T-helper 2 cell (primary cell): ENCODE measurements around the gene CAPN8.

Experiments used
- DNase-seq, 5 experiments: peaks; one replicate each; pipeline versions ENCODE4 v3.0.0 to v3.0.0-alpha.2; 2012 to 2022

The CAPN8 gene

DNA sequence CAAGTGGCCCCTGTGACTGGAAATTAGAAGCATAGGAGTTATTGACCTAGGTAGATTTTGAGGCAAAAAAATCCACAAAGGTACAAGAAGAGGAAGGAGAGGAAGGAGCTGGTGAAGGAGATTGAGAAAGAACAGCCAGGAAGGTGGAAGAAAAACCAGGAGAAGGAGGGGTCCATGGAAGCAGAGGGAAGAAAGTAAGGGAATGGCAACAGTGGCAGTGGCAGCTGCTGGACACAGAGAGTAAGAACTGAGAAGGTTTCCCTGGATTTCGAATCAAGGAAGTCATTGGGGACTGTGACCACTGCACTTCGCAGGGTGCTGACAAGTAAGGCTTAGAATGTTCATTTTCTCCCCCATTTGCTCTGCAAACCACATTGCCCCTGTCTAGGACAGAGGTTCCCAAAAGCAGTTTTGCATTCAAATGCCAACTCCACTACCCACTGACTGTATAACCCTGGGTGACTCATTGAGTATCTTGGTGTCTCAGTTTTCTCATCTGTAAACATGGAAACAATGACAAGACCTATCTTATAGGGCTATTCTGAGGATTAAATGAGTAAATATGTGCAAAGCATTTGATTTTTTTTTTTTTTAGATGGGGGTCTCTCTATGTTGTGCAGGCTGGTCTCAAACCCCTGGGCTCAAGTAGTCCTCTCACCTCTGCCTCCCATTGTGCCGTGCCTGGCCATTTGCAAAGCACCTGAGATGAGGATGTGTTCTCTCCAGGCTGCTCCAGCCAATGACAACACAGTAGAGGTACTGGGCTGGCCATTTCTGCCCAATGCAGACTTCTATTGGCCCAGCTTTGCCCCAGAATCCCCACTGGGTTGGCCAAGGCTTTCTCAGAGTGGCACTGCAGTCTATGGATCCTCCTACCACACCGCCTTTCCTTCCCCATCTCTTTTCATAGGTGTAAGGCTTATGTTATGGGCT lies 37.5 kb upstream of the CAPN8 start:
- no peak for DNase-seq

DNA sequence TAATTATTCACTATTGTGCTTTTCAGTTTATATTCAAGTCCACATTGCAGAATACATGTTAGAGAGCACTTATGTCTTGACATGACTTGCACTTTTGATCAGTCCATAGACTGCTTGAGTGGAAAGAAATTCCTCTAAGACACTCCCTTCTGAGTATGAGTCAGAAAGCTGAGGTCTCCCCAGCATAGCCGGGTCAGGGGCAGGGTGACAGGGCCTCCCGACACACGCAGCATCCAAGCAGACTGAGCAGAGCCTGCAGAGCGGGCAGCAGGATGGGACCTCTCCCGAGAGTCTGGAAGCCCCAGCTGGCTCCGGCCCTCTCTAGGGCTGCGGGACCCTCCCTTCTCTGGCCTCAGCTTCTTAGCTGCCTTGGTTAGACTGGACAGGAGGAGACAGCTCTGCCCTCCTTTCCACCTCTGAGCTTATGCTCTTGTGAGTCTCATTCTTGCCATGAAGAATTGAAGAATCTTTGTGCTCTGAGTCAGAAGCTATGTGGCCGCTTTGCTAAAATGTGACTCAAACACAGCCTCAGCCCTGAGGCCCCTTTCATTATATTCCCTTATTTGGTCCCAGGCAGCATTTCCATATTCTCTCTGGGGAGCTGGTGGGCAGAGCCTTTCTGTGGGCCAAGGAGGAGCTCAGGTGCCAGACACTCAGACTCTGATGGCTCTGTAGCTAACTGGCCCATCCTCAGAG lies 35.6 kb upstream of the CAPN8 start:
- no peak for DNase-seq

DNA sequence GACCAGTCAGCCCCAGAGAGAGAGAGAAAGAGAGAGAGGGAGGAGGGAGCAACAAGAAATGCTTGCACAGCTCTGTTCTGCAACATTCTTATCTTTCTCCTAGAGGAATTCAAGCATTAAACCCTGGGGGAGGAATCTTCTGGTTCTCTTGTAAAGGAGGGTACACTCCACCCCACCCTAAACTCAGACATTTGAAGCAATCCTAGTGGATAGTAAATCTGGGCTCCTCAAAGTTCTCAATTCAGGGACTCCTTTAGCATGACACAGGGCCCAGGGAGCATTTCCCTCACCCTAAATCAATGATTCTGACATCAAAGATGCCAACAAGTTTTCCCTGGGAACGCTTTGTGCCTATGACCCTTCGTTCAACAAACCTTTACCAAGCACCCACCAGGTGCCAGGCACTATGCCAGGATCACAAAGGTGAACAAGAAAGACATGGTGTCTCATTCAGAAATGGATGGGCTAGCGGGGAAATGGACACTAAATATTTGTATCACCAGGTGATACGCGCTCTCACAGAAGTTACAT lies 35.0 kb upstream of the CAPN8 start:
- no peak for DNase-seq

DNA sequence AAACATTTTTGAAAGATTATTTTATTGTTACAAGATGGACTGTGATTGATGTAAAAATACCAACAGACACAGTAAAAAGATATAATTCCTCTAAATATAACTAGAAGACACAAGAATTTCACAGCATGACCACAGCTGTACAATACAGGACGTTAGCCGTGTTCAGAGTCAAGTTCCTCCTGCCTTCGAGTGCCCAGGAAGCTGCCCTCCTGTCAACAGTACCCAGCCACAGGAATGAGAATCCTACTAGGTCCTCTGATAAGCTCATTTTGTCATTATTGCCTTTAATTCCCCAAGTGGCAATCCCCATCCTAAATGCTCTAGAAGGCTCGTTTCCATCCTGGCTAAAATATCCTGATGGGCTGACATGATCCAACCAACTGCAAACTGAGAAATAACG lies 30.4 kb upstream of the CAPN8 start:
- no peak for DNase-seq

DNA sequence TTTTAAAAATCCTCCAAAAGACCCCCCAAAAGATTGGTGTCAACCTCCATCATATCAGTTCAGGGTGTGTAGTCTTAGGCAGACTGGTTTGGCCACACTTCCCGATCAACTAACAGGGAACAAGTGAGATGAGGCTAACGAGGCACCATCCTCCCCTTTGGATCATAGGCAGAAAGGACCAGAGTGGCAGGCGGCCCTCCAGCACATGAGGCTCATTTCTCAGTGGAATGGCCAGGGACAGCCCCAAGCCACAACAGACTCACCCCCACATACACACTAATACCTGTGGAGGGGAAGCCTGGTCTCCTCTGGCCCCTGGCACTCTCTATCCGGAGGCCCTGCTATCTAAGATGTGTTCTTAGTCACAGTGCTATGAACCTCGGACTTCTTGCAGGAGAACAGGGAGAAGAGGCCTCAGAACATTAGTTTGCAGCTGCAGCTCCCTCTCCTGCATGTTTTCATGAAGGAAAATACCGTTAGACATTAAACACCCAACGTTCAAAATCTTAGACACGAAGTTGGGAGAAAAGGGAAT lies 29.6 kb upstream of the CAPN8 start:
- no peak for DNase-seq

DNA sequence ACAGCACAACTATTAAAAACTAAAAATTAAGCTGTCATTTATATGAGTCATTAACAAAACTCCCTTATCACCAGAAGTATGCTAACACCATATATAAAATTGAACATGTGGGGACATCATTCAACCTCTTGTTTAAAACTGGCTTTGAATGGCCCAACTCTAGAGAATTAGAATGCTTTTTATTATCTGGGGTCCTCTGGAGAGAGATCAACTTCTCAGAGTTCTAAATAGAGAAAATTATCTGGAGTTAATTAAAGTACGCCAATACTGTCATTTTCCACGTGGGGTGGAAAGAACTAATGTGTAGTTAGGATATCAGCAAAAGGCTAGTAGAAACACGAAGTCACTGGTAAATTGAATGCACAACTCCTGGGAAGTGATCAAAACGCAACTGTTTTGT lies 25.6 kb upstream of the CAPN8 start:
- no peak for DNase-seq

DNA sequence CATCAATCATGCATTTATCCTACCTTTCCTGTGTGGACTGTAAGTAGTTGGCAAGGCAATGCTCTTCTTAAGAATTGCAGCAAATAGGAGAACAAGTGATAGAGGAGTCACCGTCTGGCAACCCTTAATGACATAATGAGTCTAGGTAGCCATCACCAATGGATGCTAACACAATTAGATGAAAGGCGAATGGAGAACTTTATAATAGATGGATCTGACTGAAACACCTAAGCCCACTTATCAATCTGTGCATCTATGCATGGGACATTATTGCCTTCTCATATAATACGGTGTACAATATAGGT lies 18.9 kb upstream of the CAPN8 start:
- DNase-seq: no peak

DNA sequence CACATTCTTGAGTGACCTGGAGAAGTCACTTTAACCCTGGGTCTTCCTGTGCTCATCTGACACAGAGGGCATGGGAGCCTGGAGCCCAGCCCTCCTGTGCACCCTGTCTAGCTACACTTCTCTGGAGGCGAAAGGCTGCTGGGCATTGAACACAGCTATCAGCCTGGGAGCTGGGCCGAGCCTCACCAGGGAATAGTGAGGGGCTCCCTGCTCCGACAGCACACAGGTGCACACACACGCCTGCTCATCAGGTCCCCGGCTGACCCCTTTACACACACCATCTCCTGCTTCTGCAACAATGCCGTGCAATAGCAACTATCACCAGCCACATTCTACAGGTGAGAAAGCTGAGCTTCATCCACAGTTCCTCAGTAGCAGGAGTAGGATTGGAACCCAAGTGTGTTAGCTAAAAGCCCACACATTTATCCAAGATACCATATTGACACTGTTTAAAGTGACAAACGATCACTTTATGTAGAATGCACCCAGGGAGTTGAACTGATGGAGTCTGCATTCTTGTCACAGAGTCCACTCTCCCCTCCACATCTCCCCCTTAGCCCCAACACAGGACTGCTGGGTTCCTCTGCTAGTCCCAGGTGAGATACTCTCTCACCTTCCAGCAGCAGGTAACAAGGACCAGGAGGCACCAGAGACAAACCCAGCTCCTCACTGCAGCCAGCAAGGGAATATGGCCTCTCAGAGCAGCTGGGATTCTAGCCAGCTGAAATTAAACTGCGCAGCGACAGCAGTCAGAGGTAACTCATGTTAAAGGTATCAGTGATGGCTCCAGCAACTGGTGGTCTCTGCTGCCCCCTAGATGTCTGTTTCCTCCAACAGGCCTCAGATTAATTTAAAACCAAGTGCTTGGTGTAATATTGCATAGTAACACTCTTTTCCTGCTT lies 18.3 kb upstream of the CAPN8 start:
- DNase-seq: peak in 4 of 5 experiments; percentile 20 to 37 (median 31)

DNA sequence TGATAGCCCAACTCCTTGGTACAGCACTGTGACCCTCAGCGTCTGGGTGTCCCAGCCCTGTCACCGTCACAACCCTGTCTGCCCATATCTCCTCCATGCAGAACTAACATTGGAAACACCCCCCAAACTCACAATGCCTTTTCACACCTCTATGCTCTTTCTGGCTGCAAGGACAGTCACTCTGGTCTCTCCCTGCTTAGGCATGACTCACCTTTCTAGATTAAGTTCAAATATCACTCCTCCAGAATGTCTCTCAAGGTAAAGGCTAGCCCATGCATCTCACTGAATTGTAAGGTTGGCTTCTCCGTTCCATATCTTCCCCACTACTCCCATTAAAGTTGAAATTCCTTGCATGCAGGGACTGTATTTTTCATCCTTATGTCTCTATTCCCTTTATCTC lies 17.0 kb upstream of the CAPN8 start:
- DNase-seq: no peak

DNA sequence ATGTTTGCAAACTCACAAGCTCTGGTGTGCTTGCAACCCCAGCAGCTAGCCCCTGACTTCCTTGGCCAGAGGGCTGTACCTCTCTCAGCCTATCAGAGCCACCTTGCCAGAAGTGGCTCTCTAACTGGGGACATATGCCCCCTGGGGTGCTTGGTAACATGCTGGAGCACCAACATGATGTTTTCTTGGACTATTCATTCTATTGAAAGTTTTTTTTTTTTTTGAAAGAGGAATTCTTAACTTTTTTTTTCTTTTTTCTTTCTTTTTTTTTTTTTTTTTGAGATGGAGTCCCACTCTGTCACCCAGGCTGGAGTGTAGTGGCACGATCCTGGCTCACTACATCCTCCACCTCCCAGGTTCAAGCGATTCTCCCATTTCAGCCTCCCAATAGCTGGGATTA lies 14.7 kb upstream of the CAPN8 start:
- DNase-seq: no peak

DNA sequence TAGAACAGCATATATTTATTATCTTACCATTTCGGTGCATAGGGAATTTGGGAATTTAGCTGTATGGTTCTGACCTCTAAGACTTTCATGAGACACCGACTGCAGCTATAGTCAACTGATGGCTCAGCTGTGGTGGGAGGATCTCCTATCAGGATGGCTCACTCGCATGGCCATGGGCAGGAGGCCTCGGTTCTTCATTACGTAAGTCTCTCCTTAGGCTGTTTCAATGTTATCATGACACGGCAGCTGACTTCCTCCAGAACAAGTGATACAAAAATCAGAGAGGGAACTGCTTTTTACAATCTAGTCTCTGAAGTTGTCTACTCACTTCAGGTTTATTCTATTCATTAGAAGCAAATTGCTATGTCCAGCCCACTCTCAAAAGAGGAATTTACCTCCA lies 13.3 kb upstream of the CAPN8 start:
- no peak for DNase-seq

DNA sequence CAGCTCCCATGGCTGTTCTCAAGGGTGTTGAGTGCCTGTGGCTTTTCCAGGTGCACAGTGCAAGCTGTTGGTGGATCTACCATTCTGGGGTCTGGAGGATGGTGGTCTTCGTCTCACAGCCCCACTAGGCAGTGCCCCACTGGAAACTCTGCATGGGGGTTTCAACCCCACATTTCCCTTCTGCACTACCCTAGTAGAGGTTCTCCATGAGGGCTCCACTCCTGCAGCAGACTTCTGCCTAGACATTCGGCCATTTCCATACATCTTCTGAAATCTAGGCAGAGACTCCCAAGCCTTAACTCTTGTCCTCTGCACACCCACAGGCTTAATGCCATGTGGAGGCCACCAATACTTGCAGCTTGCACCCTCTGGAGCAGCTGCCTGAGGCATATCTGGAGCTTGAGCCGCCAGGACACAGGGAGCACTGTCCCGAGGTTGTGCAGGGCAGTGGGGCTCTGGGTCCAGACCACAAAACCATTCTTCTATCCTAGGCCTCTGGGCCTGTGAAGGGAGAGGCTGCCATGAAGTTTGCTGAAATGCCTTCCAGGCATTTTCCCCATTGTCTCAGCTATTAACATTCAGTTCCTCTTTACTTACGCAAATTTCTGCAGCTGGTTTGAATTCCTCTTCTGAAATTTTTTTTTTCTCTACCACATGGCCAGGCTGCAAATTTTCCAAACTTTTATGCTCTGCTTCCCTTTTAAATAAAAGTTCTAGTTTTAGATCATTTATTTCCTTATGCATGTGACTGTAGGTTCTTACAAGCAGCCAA lies 8.8 kb upstream of the CAPN8 start:
- DNase-seq: no peak

DNA sequence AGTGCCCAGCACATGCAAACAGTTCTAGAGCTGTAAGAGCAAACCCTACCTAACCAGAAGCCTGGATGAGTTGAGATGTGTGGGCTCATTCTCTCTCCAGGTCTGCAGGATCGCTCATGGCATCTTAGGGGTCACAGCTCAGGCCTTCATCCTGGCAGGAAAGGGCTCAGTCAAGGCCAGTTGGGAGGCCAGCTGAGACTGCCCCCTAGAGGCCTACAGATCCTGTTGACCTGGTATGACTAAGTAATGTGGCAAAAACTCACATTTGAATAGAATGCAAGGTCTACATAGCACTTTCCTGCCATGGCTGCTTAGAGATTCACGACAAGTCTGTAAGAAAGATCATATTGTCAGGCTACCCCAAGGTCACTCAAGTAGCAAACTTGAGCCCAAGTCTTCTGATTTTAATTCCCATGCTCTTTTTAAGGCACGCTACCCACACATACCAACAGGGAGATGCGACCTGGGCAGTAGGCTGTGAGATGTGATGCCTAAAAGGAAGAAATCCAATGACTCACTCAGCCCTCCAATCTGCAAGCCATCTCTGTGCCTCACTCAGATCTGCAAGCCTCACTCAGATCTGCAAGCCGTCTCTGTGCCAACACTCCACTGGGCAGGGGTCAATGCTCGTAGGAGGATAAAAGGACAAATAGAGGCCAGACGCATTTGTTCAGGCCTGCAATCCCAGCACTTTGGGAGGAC lies 5.1 kb upstream of the CAPN8 start:
- peak in 1 of 5 experiments; percentile 20 for DNase-seq

DNA sequence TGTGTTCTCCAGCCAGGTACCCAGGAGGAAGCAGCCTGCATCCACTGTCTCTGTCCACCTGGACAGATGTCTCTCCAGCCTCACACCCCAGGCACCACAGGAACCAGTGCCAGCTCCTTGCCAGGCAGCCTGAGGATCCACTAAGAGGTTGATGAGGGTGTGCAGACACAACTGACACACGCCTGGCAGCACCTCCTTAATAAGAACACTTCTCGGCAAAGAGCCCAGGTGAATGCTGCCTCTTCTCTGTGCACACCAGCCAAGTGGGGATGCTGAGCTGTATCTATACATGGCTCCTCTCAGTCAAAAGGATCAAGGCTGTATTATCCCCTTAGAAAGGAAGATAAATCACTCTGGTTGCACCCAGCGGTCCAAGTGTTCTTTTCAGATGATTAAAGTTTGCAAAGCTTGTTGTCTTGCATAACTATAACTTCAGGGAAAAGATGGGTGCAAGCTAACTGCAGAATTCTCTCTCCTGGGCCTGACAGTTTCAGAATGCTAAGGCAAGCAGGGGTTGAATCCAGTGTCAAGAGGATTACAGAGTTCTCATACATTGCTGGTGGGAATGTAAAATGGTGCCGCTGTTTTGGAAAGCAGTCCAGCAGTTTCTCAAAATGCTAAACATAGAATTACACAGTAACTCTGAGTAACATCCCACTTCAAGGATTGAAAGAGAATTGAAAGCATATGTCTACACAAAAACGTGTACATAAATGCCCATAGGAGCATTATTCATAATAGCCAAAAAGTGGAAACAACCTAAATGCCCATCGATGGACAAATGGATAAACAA lies 3.7 kb upstream of the CAPN8 start:
- DNase-seq: no peak

DNA sequence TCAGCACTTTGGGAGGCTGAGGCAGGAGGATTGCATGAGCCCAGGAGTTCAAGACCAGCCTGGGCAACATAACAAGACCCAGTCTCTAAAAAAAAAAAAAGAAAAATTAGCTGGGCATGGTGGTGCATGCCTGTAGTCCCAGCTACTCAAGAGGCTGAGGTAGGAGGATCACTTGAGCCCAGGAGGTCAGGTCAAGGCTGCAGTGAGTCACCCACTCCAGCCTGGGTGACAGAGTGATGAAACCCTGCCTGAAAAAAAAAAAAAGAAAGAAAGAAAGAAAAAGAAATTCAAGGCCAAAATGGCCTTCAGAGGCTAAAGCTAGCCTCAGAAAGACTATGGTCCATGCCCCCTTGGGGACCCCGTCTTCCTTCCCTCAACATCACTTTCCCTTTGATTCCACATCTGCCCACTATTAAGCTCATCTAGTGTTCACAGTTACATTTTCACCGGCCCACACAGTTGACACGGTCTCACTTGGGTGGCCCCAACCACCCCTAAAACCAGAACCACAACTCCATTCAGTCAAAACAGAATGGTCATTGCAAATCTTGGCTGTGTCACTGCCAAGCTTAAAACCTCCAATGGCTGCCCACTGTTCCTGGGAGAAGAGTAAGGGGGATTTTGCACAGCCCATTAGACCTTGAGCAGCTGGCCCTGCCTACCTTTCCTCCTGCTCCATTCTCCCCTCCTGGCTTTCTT lies 2.1 kb upstream of the CAPN8 start:
- no peak for DNase-seq

DNA sequence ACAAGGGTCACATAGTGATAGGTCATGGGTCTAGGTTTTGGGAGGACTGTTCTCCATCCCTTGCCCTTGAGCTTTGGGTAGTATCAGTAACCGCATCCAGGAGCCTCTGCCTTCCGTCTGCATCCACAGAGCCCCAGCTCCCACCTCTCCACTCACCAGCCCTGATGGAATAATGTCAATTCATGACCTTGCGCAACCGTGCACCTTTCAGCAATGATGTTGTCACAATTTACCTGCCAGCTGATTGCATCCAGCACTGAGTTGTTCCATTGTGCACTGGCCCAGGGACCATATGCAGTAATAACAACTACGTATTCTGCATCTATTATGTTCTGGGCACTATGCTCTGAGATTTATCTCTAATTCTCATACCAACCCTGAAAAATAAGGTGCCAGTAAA lies 1.4 kb downstream of the CAPN8 start:
- no peak for DNase-seq

DNA sequence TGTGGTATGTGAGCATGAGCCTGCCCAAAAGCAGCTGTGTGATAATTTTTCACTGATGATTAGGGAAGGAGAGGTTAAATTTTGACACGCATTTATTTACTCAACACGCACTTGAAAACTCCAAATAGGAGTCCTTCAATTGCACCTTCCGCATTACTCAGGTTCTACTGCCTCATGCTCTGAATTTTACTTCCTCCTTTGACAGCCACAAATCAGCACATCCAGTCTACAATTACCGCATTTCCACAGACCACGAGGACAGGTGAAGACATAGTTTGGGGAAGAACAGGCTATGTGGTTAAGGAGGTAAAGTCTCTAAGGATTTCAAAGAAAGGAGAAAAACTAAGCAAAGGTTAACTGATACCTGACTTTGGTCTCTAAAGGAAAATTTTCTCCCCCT lies 2.6 kb downstream of the CAPN8 start:
- no peak for DNase-seq

DNA sequence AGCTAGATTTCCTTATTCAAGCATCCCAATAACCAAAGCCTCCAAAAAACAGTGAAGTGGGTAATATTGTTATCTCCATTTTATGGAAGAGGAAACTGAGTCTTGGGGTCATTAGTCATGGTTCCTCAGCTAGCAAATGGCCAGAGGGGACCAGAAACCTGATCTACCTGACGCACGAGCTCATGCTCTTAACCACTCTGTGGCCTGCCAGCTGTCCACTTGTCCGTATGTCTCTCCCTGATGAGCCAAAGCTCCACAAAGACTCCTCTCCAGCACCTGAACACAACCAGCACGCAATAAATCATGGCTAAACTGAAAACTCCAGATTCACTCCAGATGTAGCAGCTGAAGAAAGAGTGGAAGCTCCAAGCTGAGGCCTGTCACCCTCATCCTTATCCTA lies 5.8 kb downstream of the CAPN8 start:
- DNase-seq: no peak

DNA sequence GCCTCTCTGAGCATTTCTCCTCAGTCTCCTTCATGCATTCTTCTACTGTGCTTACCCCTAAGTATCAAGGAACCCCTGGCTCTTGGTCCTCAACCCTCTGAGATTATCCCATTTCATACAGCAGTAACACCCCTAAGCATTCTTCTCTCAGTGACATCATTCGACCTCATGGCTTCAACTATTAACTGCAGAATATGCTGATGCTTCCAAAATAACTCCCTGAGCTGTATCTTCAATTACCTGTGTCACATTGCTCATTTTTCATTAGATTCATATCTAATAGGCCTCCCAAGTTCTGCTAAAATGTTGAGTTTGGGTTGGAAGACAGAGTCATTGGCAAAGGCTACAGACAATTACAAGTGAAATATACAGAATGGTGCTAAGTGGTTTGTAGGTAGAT lies 7.5 kb downstream of the CAPN8 start:
- DNase-seq: no peak

DNA sequence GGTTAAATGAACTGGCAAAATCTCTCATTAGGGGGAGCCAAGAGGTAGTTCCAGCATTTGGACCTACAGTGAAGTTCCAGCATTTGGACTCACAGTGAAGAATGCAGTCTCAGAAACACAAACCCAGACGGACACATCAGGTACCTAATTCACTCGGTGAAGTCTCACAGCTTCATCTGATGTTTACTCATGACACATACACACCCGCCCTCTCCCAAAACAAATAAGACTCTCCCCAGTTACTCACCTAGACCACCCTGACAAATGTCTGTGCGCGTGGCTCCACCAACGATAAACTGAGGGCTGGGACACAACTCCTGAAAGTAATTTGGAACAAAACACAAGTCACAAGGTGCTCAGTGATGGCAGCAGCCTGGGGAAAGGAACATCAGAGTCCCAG lies 11.4 kb downstream of the CAPN8 start:
- no peak for DNase-seq
